SK-N-SH (cell line): ENCODE measurements around the gene ZBTB16. TPM values are rescaled to one million over a fixed set of nuclear protein-coding genes. Genes with fewer than 3 reads are reported as not detected.

Experiments used
- CTCF ChIA-PET: fragments of 300-600, 350-600 bp; formaldehyde crosslinking; extraction: SDS; loops from one replicate; lab custom pipeline; 2021; lab: Yijun Ruan, JAX
- POLR2A ChIA-PET: fragments of 350-600 bp; sonication (Branson Sonifier 250); formaldehyde crosslinking; extraction: SDS; loops from one replicate; lab custom pipeline; 2020; ENCODE audit warnings: antibody characterized with exemption, inconsistent platforms; lab: Yijun Ruan, JAX
- DNase-seq: peaks from one replicate; pipeline ENCODE4 v3.0.0; 2012
- H2AFZ ChIP-seq: fragments of 200-600 bp; sonication (generic); 2 replicates; pipeline ENCODE4 v1.8.1; 2016; ENCODE audit warnings: antibody characterized with exemption, mild to moderate bottlenecking, low read depth
- H3F3A ChIP-seq: fragments of 200-600 bp; sonication (generic); replicated peaks from 2 replicates; pipeline ENCODE3; 2016; ENCODE audit warnings: antibody characterized with exemption, mild to moderate bottlenecking; ENCODE audit not compliant: insufficient read depth
- H3K27ac ChIP-seq, 2 experiments: fragments of 200-500 bp in 1 of 2; fragments of 200-600 bp in 1 of 2; sonication (Bioruptor generic) in 1 of 2; sonication (generic), shearing (Covaris generic) in 1 of 2; 2 replicates each; pipeline versions ENCODE4 v1.5.1 to v1.6.1; 2014 to 2016; ENCODE audit warnings: low read depth in 2 of 2, inconsistent platforms in 1 of 2, low read length in 1 of 2, mild to moderate bottlenecking in 1 of 2, mixed read lengths in 1 of 2
- H3K27me3 ChIP-seq: fragments of 200-600 bp; sonication (generic), shearing (Covaris generic); 2 replicates; pipeline ENCODE4 v1.6.1; 2016; ENCODE audit warnings: mixed run types; ENCODE audit not compliant: insufficient read depth
- H3K36me3 ChIP-seq, 2 experiments: fragments of 200-500 bp in 1 of 2; fragments of 200-600 bp in 1 of 2; sonication (Bioruptor generic) in 1 of 2; sonication (generic) in 1 of 2; replicated peaks in 1 of 2; 2 replicates each; pipeline versions ENCODE3 to v1.5.1; 2014 to 2016; ENCODE audit warnings: low read length in 1 of 2, mild to moderate bottlenecking in 1 of 2; ENCODE audit not compliant: insufficient read depth in 2 of 2, control insufficient read depth in 1 of 2
- H3K4me1 ChIP-seq, 2 experiments: fragments of 200-500 bp in 1 of 2; fragments of 200-600 bp in 1 of 2; sonication (Bioruptor generic) in 1 of 2; sonication (generic), shearing (Covaris generic) in 1 of 2; 2 replicates each; pipeline versions ENCODE4 v1.5.1 to v1.6.1; 2014 to 2016; ENCODE audit warnings: low read depth in 1 of 2, low read length in 1 of 2, mixed run types in 1 of 2; ENCODE audit not compliant: insufficient read depth in 2 of 2, control insufficient read depth in 1 of 2
- H3K4me2 ChIP-seq: fragments of 200-600 bp; sonication (generic), shearing (Covaris generic); 2 replicates; pipeline ENCODE4 v1.6.1; 2017; ENCODE audit warnings: mixed run types
- H3K4me3 ChIP-seq, 2 experiments: fragments of 200-500 bp in 1 of 2; fragments of 200-600 bp in 1 of 2; sonication (Bioruptor generic) in 1 of 2; sonication (generic), shearing (Covaris generic) in 1 of 2; 2 replicates each; pipeline versions ENCODE4 v1.5.1 to v1.8.1; 2014 to 2016; ENCODE audit warnings: low read depth in 2 of 2, inconsistent platforms in 1 of 2, low read length in 1 of 2, mild to moderate bottlenecking in 1 of 2, mixed read lengths in 1 of 2, moderate library complexity in 1 of 2
- H3K79me2 ChIP-seq: fragments of 200-600 bp; sonication (generic); 2 replicates; pipeline ENCODE4 v1.8.1; 2017; ENCODE audit warnings: mild to moderate bottlenecking; ENCODE audit not compliant: insufficient read depth
- H3K9ac ChIP-seq: fragments of 200-600 bp; sonication (generic); 2 replicates; pipeline ENCODE4 v1.6.1; 2017; ENCODE audit warnings: mixed run types
- H3K9me2 ChIP-seq: fragments of 200-600 bp; sonication (generic); 2 replicates; pipeline ENCODE4 v1.6.1; 2017; ENCODE audit warnings: mixed run types
- H3K9me3 ChIP-seq: fragments of 200-600 bp; sonication (generic); 2 replicates; pipeline ENCODE4 v1.6.1; 2017; ENCODE audit warnings: mixed run types, mild to moderate bottlenecking, moderate library complexity
- H4K20me1 ChIP-seq: fragments of 200-600 bp; sonication (generic); 2 replicates; pipeline ENCODE4 v1.6.1; 2017; ENCODE audit warnings: mild to moderate bottlenecking, mixed run types; ENCODE audit not compliant: insufficient read depth
- ELF1 ChIP-seq: IDR thresholded peaks from 2 replicates; pipeline ENCODE4 v1.4.0; 2012
- EP300 ChIP-seq, 2 experiments: IDR thresholded peaks; 2 replicates each; pipeline versions ENCODE4 v1.4.0 to v1.6.1; 2012; ENCODE audit warnings: borderline replicate concordance in 1 of 2, low read depth in 1 of 2, low read length in 1 of 2
- EZH2phosphoT487 ChIP-seq: fragments of 200-600 bp; sonication (generic); IDR thresholded peaks from 2 replicates; pipeline ENCODE4 v1.6.1; 2017; ENCODE audit warnings: low read depth, mixed run types, mild to moderate bottlenecking, antibody characterized with exemption, moderate library complexity, borderline replicate concordance
- FOXJ3 ChIP-seq: sonication (generic); formaldehyde crosslinking; IDR thresholded peaks from 2 replicates; pipeline ENCODE4 v1.5.1; 2020; ENCODE audit warnings: mild to moderate bottlenecking, missing genetic modification reagents
- FOXM1 ChIP-seq: IDR thresholded peaks from 2 replicates; pipeline ENCODE4 v1.4.0; 2012; ENCODE audit warnings: low read depth, mild to moderate bottlenecking
- JUND ChIP-seq: IDR thresholded peaks from 2 replicates; pipeline ENCODE4 v1.4.0; 2012
- NFIC ChIP-seq: IDR thresholded peaks from 2 replicates; pipeline ENCODE4 v1.4.0; 2012; ENCODE audit warnings: borderline replicate concordance
- NRF1 ChIP-seq: IDR thresholded peaks from 2 replicates; pipeline ENCODE4 v1.6.1; 2012; ENCODE audit warnings: low read depth, mild to moderate bottlenecking, low read length
- RAD21 ChIP-seq: IDR thresholded peaks from 2 replicates; pipeline ENCODE4 v1.6.1; 2012; ENCODE audit warnings: mild to moderate bottlenecking, low read length
- RCOR1 ChIP-seq: fragments of 150-350 bp; IDR thresholded peaks from 2 replicates; pipeline ENCODE4 v1.6.1; 2017; ENCODE audit warnings: antibody characterized with exemption, low read length
- RFX5 ChIP-seq: IDR thresholded peaks from 2 replicates; pipeline ENCODE4 v1.6.1; 2012; ENCODE audit warnings: mild to moderate bottlenecking, improper control_type of control experiment, low read length
- RXRA ChIP-seq: IDR thresholded peaks from 2 replicates; pipeline ENCODE4 v1.4.0; 2012; ENCODE audit warnings: low read depth, mild to moderate bottlenecking, borderline replicate concordance
- SMC3 ChIP-seq: IDR thresholded peaks from 2 replicates; pipeline ENCODE4 v1.6.1; 2012; ENCODE audit warnings: low read depth, low read length, improper control_type of control experiment
- TEAD4 ChIP-seq: IDR thresholded peaks from 2 replicates; pipeline ENCODE4 v1.4.0; 2012; ENCODE audit warnings: mild to moderate bottlenecking, borderline replicate concordance; ENCODE audit not compliant: insufficient read depth
- WGBS: methylation state at CpG from one replicate; pipeline ENCODE4 v1.1.6; 2017; ENCODE audit warnings: low lambda C conversion rate; 5-methylcytosine and 5-hydroxymethylcytosine counted together
- polyA plus RNA-seq, 3 experiments: library from polyadenylated mRNA; depleted of rRNA; stranded (reverse); fragments of >200 nt; gene quantifications; 2 replicates each; pipeline ENCODE4 v1.2.3, GENCODE V29; 2012
- TF ChIP-seq, protein P1 (sequence below): fragments of 150-350 bp; IDR thresholded peaks from 2 replicates; pipeline ENCODE4 v1.6.1; 2016; ENCODE audit warnings: mild to moderate bottlenecking, low read depth, low read length
- TF ChIP-seq, protein P2 (sequence below): fragments of 150-350 bp; IDR thresholded peaks from 2 replicates; pipeline ENCODE4 v1.6.1; 2017; ENCODE audit warnings: antibody characterized with exemption, low read length, low read depth, borderline replicate concordance
- TF ChIP-seq, protein P3 (sequence below): IDR thresholded peaks from 2 replicates; pipeline ENCODE4 v1.4.0; 2012; ENCODE audit warnings: low read depth
- TF ChIP-seq, protein P4 (sequence below): fragments of 200-600 bp; sonication (generic); IDR thresholded peaks from 2 replicates; pipeline ENCODE4 v1.6.1; 2017; ENCODE audit warnings: antibody characterized with exemption, mild to moderate bottlenecking, moderate library complexity
- TF ChIP-seq, protein P5 (sequence below): IDR thresholded peaks from 2 replicates; pipeline ENCODE4 v1.4.0; 2012; ENCODE audit warnings: low read depth, borderline replicate concordance

ZBTB16 gene
- polyA plus RNA-seq, 1 of the 3 experiments (the other 2 are of a cell fraction): not detected

DNA sequence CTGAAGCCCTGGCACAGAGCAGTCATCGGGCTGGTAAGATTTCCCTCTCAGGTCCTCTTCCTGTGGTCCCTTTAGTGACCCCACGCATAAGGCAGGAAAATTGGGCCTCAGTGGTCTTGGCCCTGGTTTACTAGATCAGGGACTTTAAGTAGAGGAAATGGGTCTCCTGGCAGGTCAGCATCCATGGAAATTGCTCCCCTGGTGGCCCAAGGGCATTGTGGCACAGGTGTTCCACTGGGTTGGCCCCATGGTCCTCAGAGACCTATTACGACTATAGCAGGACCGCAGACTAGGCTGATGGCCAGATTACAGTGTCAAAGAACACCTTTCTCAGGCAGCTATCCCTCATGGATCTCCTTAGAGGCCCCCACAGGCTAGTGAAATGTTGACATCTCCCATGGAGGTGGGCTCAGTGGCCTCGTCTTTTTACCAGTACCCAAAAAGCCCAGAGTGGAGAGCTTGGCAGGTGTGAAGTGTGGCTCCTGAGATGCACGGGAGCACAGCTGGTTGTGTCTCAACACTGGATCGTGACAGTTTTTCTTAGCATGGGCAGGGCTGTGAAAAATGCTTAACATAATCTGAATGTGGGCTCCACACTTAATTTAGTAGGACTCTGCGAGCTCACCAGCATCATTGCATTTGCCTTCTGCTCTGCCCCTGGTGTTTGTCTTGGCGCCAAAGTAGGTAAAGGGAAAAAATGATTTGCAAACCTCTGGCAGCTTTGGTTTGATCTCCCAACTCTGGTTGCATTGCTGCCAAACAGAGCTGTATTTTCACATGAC lies 74.2 kb downstream of the ZBTB16 start (continued):
- TF ChIP-seq, protein P1, sequence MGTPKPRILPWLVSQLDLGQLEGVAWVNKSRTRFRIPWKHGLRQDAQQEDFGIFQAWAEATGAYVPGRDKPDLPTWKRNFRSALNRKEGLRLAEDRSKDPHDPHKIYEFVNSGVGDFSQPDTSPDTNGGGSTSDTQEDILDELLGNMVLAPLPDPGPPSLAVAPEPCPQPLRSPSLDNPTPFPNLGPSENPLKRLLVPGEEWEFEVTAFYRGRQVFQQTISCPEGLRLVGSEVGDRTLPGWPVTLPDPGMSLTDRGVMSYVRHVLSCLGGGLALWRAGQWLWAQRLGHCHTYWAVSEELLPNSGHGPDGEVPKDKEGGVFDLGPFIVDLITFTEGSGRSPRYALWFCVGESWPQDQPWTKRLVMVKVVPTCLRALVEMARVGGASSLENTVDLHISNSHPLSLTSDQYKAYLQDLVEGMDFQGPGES: no peak
- no peak for TF ChIP-seq TEAD4
- TF ChIP-seq NRF1: no peak
- TF ChIP-seq, protein P2, sequence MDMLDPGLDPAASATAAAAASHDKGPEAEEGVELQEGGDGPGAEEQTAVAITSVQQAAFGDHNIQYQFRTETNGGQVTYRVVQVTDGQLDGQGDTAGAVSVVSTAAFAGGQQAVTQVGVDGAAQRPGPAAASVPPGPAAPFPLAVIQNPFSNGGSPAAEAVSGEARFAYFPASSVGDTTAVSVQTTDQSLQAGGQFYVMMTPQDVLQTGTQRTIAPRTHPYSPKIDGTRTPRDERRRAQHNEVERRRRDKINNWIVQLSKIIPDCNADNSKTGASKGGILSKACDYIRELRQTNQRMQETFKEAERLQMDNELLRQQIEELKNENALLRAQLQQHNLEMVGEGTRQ: no peak
- TF ChIP-seq, protein P3, sequence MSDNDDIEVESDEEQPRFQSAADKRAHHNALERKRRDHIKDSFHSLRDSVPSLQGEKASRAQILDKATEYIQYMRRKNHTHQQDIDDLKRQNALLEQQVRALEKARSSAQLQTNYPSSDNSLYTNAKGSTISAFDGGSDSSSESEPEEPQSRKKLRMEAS: no peak
- no peak for TF ChIP-seq RCOR1
- TF ChIP-seq RFX5: no peak
- no peak for TF ChIP-seq FOXJ3 (CRISPR knock-in tag)
- no peak for TF ChIP-seq NFIC
- TF ChIP-seq JUND: no peak
- TF ChIP-seq, protein P4, sequence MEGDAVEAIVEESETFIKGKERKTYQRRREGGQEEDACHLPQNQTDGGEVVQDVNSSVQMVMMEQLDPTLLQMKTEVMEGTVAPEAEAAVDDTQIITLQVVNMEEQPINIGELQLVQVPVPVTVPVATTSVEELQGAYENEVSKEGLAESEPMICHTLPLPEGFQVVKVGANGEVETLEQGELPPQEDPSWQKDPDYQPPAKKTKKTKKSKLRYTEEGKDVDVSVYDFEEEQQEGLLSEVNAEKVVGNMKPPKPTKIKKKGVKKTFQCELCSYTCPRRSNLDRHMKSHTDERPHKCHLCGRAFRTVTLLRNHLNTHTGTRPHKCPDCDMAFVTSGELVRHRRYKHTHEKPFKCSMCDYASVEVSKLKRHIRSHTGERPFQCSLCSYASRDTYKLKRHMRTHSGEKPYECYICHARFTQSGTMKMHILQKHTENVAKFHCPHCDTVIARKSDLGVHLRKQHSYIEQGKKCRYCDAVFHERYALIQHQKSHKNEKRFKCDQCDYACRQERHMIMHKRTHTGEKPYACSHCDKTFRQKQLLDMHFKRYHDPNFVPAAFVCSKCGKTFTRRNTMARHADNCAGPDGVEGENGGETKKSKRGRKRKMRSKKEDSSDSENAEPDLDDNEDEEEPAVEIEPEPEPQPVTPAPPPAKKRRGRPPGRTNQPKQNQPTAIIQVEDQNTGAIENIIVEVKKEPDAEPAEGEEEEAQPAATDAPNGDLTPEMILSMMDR: no peak

DNA sequence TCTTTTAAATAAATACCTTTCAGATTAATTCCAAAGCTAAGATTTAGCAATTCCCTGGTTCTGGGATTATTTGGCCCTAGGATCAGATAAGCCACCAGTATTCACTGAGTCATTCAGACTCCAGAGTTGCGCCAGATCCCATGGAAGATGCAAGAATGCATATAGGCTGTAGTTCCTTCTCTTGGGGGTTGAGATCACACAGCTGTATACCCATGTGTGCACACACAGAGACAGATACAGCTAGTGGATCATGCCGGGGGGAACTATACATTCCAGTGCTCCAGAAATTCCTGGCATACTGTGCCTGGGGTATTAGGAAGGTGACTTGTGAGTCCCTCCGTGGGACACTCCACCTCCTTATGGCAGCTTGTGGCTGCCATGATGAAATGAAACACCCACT lies 75.4 kb downstream of the ZBTB16 start:
- H2AFZ ChIP-seq: no peak overlapping the region
- H3K9me3 ChIP-seq: no peaks in the 10 kb centered on the region
- H4K20me1 ChIP-seq: no peaks in the 10 kb centered on the region
- H3K4me1 ChIP-seq: peaks cover 3 to 7% of the 10 kb centered on the region in 2 experiments; a peak in 2 of 4 replicates
- ChIA-PET CTCF (interaction anchor here (1.0 to 2.9 kb wide), 2 partner anchors 60 to 127 kb away, joined by 3 to 12 read pairs; no protein-coding TSS in a partner anchor), POLR2A (no interaction called here)
- DNase-seq: no peak
- H3K9me2 ChIP-seq: no peaks in the 10 kb centered on the region
- H3K4me3 ChIP-seq: no peak overlapping the region
- H3K4me2 ChIP-seq: no peak overlapping the region
- peaks cover 21% of the 10 kb centered on the region; the same call in 1 of the 2 replicates for H3K27me3 ChIP-seq
- H3K27ac ChIP-seq: no peak overlapping the region
- H3K9ac ChIP-seq: no peak overlapping the region
- 41% methylated on average over 2 of the region's 3 CpGs for WGBS
- H3F3A ChIP-seq: no peaks in the 10 kb centered on the region
- no peaks in the 10 kb centered on the region for H3K79me2 ChIP-seq
- no peaks in the 10 kb centered on the region for H3K36me3 ChIP-seq
- TF ChIP-seq JUND (no peak), RCOR1 (no peak), RXRA (no peak), FOXJ3 (CRISPR knock-in tag) (no peak), NRF1 (no peak), RAD21 (no peak), EP300 (IDR thresholded peaks at IDR 0.05; ENCODE audit: borderline replicate concordance in 1 of 2, low read depth in 1 of 2, low read length in 1 of 2) (no peak), SMC3 (no peak), ELF1 (no peak), TEAD4 (no peak), FOXM1 (no peak), EZH2phosphoT487 (no peak)
- TF ChIP-seq, protein P4: no peak
- TF ChIP-seq, protein P3: no peak
- TF ChIP-seq, protein P5, sequence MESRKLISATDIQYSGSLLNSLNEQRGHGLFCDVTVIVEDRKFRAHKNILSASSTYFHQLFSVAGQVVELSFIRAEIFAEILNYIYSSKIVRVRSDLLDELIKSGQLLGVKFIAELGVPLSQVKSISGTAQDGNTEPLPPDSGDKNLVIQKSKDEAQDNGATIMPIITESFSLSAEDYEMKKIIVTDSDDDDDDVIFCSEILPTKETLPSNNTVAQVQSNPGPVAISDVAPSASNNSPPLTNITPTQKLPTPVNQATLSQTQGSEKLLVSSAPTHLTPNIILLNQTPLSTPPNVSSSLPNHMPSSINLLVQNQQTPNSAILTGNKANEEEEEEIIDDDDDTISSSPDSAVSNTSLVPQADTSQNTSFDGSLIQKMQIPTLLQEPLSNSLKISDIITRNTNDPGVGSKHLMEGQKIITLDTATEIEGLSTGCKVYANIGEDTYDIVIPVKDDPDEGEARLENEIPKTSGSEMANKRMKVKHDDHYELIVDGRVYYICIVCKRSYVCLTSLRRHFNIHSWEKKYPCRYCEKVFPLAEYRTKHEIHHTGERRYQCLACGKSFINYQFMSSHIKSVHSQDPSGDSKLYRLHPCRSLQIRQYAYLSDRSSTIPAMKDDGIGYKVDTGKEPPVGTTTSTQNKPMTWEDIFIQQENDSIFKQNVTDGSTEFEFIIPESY: no peak
- TF ChIP-seq, protein P1: no peak
